ENCODE measurements around the gene EHF.

DNA sequence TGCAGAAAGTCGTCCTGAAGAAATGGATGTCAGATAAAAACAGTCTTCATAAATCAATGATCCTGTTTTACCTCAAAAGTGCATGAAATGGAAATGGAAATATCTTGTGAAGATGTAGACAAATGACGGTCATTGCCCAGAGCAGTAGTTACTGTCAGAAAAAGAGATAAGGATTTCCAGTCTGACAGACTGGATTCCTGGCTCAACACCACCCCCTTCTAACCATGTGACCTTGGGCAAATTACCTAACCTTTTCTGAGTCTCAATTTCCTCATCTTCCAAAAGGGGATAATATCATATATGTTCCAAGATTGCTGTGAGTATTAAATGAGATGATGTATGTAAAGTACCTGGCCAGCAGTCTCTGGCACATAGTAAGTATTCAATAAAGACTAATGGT is 32.9 kb upstream of the EHF start:
- TF ChIP-seq SP1 (IDR thresholded peaks at IDR 0.05) (no peak), FOXA1 (IDR thresholded peaks at IDR 0.05) (no peak), LEF1 (IDR thresholded peaks at IDR 0.05; ENCODE audit: borderline replicate concordance) (no peak), HDGF (IDR thresholded peaks at IDR 0.05; ENCODE audit: borderline replicate concordance) (no peak), BHLHE40 (IDR thresholded peaks at IDR 0.05; ENCODE audit: borderline replicate concordance) (no peak), ZNF384 (IDR thresholded peaks at IDR 0.05) (no peak)
